GM19438 (cell line): Measurements from ENCODE around the gene CCDC117.
"Not testable (repeated sequence)": the region's sequence is repeated elsewhere in the genome, so short reads cannot be mapped to it uniquely, and the experiment has no call there.

Experiments
- ATAC-seq: cut with Tn5 transposase; IDR thresholded peaks from one replicate; pipeline ENCODE4 v1.9.1; 2021; ENCODE audit warnings: low read depth; ENCODE audit not compliant: unreplicated experiment

Gene CCDC117

DNA sequence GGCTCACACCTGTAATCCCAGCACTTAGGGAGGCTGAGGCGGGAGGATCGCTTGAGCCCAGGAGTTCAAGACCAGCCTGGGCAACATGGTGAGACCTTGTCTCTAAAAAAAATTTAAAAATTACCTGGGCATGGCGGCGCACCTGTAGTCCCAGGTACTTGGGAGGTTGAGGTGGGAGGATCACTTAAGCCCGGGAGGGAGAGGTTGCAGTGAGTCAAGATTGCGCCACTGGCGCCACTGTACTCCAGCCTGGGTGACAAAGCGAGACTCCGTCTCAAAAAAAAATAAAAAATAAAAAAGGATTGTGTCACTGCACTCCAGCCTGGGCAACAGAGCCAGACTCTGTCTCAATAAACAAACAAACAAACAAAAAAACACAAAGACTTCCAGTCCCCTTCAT, 52.0 kb downstream of the CCDC117 start:
- ATAC-seq: not testable (repeated sequence)

DNA sequence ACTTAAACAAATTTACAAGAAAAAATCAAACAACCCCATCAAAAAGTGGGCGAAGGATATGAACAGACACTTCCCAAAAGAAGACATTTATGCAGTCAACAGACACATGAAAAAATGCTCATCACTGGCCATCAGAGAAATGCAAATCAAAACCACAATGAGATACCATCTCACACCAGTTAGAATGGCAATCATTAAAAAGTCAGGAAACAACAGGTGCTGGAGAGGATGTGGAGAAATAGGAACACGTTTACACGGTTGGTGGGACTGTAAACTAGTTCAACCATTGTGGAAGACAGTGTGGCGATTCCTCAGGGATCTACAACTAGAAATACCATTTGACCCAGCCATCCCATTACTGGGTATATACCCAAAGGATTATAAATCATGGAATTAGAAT, 53.9 kb downstream of the CCDC117 start:
- ATAC-seq: not testable (repeated sequence)

DNA sequence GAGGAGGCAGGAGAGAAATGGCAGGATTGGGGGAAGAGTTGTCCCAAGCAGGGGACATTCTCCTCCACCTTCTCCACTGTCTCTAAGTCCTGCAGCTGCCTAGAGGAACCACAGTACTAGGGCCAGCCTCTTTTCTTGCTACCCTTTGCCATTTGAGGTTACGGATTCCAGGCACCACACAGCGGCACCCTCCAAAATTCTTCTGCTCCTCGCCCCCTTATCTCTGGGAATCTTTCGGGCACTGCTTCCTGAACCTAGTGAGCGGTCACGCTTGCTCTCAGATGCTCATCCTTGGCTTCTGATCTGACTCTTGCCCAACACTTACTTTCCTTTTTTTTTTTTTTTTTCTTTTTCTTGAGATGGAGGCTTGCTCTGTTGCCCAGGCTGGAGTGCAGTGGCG, 54.4 kb downstream of the CCDC117 start:
- no peak for ATAC-seq

DNA sequence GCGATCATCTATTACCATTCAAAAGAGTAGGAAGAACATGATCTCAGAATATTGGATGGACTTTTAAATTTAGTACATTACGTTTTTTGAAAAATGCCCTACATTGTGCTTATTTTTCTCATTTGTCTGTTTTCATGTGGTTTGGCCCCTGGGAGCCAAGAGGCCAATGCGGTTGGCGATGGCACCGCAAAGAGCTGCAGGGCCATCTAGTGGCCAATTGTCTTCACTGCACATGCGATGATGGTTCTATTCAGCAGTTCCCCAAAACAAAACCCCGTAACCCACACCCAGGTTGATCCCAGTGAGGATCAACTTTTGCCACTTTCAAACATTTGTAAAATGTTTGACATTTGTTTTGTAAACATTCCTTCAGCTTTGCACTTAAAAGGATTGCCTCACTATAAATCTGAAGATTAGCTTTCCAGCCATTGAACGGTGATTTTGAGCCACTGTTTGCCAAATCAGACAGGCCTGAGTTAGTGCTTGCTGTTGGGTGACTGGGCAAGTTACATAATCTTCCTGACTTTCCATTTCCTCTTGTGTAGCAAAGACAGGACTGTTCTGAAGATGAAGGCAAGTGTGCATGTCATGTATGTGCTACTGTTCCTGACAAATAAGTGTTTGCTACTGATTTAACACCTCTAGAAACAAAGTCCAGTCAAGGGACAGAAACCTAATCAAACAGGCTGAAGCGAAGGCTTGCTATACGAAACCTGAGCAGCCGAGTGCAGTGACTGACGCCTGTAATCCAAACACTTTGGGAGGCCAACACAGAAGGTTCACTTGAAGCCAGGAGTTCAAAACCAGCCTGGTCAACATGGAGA, 57.1 kb downstream of the CCDC117 start:
- ATAC-seq: no peak

DNA sequence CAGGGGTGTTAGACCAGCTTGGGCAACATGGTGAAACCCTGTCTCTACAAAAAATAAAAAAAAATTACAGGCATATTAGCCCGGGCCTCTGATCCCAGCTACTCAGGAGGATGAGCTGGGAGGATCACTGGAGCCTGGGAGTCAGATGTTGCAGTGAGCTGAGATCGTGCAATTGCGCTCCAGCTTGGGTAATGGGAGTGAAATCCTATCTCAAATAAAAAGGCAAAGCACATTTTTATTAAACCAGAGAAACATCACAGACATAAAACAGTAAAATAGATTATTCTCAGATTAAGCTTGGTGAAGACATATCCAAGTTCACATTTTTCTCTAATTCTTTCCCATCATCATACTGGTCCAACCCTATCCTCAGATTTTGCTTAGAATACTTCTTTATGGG, 57.9 kb downstream of the CCDC117 start:
- ATAC-seq: no peak

DNA sequence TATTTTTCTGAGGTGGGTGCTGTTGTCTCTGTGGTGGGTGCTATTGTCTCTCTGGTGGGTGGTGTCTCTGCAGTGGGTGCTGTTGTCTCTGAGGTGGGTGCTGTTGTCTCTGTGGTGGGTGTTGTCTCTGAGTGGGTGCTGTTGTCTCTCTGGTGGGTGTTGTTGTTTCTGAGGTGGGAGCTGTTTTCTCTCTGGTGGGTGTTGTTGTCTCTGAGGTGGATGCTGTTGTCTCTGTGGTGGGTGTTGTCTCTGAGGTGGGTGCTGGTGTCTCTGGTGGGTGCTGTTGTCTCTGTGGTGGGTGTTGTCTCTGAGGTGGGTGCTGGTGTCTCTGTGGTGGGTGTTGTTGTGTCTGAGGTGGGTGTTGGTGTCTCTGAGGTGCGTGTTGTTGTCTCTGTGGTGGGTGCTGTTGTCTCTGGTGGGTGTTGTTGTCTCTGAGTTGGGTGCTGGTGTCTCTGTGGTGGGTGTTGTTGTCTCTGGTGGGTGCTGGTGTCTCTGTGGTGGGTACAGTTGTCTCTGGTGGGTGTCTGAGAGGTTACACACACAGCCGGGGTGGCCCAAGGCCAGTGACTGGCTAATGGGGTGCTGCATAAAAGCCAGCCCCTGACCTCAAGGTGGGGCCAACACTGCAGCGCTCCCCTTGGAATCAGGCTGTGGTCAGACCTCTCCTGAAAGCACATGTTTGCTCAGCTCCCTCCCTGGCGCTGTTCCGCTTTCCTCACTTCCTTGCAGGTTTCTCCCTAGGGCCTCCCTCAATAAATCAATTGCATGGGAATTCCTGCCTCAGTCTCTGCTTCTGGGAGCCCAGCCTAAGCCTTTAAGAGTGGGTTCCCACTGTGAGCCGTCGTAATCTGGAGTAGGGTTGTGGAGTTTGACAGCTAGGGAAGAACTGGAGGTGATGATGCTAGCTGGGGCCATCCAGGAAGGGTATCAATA, 58.9 kb downstream of the CCDC117 start:
- ATAC-seq: no peak

DNA sequence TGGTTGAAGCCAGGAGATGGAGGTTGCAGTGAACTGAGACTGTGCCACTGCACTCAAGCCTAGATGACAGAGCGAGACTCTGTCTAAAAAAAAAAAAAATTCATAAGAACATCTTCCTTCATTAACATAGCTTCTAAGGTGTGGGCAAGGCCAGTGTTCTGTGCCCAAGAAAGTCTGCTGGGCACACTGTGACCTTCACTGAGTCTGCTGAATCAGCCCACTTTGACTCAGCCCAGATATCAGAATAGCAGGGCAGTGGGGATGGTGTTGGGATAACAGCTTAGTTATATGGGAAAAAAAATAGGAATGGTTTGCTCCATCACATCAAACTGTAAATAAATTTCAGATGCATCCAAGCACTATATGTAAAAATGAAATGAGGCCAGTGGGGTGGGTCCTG, 60.2 kb downstream of the CCDC117 start:
- no peak for ATAC-seq

DNA sequence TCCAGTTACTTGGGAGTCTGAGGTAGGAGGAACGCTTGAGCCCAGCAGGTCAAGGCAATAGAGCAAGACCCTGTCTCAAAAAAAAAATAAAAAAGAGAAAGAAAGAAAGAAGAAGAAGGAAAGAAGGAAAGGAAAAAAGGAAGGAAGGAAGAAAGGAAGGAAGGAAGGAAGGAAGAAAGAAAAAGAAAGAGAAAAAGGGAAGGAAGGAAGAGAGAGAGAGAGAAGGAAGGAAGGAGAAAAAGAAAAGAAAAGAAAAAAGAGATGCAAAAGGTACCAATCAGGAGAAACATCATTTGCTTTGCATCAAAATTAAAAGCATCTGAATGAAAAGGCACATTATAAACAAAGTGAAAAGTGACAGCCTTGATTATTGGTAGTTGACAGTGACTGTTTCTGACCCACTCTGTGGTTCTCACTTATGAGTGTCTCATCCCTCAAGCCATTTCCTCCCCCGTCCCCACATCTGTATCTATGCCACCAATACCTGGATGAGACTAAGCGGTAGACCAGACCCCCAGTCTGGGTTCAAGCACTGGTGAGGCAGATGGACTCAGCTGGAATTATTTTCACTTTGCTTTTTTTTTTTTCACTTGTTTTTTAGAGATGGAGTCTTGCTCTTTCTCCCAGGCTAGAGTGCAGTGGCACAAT, 60.9 kb downstream of the CCDC117 start:
- no peak for ATAC-seq

DNA sequence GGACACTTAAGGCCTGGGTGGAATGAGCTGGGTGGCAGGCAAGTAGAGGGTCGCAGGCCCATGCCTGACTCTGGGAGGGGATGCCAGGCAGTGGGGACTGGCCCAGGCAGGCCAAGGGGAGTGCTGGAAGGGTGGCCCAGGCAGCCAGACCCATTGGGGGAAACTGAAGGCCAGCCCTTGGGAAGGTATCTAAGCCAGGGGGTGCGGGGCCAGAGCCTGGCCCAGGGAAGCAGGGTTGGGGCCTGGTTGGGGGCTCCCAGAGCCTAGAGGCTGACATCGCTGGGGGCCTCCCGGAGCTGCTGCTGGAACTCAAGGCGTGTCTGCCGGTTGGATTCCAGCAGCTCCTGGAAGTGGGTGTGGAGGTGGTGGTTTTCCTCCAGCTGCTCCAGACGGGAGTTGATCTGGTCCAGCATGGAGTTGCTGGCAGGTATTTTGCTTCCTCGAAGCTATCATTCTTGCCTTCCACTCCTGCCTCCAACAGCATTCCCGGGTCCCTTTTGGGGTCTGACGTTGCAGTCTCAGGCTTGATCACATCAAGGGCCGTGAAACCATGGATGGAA, 63.2 kb downstream of the CCDC117 start:
- ATAC-seq: no peak

DNA sequence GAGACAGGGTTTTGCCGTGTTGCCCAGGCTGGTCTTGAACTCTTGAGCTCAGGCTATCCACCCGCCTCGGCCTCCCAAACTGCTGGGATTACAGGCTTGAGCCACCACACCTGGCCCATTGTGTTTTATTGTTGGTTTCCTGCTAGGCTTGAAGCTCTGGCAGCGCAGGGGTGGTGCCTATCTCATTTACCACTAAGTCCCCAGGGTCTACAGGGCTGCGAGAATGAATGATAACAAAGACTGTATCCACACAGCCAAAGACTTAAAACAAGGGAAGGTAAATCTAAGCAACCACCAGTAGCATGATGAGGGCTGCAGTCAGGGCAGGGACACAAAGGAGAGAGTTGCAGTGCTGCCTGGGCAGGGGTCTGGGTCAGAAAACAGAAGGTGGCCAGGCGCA, 65.1 kb downstream of the CCDC117 start:
- no peak for ATAC-seq
